GM21423 (cell line): ENCODE results near the gene FMO1.
"Not testable (repeated sequence)": the region's sequence is repeated elsewhere in the genome, so short reads cannot be mapped to it uniquely, and the experiment has no call there.

Source experiments
- ATAC-seq: cut with Tn5 transposase; IDR thresholded peaks from one replicate; pipeline ENCODE4 v1.9.1; 2021; ENCODE audit warnings: mild to moderate bottlenecking, moderate library complexity; ENCODE audit not compliant: unreplicated experiment

Gene FMO1

DNA sequence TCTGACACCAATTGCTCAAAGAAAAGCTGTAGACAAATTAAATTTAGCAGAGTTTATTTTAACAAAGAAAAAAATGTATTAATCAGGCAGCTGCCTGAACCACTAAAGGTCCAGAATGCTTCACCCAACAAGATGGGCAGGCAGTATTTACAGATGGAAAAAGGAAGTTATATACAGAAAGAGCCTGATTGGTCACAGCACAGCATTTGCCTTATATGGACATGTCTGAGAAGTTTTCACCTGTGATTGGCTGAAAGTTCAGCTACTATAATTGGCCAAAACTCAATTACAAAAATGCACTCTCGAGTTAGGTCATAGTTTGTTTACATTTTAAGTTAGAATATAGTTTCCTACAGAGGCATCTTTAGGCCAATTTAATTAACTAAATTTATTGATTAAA is 15.1 kb upstream of the FMO1 start:
- no peak for ATAC-seq

DNA sequence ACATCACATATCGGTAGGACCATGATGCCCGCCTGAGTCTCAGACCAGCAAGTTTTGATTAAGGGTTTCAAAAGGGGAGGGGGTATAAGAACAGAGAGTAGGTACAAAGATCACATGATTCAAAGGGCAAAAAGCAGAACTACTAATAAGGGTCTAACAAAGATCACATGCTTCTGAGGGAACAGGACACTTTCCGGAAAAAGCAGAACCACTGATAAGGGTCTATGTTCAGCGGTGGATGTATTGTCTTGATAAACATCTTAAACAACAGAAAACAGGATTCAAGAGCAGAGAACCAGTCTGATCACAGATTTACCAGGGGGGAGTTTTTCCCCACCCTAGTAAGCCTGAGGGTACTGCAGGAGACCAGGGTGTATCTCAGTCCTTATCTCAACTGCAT is 12.1 kb upstream of the FMO1 start:
- ATAC-seq = not testable (repeated sequence)

DNA sequence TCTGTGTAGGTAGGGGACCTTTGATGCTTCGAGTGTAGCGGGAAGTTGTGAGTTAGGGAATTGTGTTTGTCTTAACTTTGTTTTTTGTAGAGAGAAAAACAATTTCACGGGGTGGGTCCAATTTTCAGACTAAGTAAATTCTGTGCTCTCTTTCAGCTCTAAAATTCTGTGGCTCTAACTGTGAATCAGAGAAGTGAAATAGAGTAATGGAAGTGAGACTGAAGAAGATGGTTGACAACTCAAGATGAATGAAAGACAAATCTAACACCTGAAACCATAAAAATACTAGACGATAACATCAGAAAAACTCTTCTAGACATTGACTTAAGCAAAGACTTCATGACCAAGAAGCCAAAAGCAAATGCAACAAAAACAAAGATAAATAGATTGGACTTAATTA is 4.4 kb upstream of the FMO1 start:
- no peak for ATAC-seq

DNA sequence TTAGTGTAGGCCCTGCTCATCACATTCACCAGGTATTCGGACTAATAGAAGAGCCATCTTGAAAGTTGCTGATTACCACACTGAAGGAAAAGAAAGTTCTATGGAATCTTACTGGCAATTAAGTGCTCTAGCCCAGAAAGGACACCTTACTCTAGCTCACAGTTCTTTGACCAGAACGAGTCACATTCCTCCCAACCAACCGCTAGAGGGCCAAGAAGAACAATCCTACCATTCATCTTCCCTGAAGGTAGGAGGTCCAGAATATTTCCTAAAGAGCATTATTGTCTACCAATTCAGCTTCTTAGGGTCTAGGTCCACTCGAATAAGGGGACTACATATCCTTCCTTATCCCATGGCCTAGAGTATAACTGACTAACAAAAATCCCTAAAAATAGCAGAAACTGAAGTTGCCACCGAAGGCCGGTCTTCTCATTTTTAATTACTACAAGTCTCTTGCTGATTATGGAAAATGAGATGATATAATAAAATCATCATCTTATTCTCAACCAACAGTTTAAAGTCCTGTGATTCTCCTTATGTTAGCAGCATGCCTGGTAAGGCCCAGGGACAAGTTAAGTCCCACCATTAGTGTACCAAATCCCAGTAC is 2.7 kb upstream of the FMO1 start:
- peak; percentile 79 for ATAC-seq

DNA sequence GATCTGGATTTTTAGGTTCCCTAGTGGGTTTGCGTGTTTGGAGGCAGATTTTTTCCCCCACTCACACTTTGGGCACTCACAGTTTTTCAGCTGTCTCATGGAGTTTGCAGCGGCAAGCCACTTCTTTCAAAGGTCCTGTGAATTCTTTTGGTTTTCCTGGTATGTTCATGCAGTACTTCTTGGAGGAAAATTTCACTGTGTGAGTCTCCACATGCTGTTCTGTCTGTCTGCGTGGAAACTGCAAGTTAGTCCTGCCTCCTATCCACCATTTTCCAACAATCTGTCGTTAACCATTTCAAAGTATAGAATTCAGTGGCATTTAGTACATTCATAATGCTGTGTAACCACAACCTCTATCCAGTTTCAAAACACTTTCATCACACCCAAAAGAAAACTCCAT is 793 bp upstream of the FMO1 start:
- ATAC-seq = no peak

DNA sequence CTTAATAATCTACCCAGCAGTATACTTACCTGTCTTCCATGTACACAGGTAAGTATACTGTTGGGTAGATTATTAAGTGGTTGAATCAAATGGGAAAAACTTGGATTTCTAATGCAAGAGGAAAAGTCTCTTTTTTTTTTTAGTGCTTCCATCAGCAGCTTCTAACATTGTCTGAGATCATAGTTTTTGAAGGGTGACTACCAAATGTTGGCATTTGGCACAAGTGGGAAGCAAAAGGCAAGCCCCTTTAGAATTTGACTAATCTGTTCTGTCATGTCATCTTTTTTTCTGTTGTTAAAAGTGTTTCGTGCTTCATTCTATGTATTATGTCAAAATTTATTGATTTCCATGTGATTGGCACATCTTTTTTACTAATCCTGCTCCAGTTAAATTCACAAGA is 547 bp downstream of the FMO1 start:
- ATAC-seq = no peak

DNA sequence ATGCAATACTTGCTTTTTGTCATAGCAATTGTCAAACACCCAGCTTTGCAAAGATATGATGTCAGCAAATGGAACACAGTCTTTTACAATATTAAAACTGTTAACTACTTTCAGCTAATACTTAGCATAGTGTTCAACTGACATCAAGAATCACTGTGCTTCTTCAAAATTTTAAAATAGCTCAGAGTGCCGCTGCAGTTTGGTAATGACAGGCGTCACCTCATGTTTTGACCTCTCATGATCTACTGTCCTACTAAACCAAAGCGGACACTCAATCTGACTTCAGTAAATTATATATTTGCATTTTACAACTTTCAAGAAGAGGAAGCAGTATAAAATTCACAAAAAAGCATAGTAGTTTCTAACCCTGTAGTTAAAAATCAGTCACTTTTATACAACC is 2.0 kb downstream of the FMO1 start:
- no peak for ATAC-seq

DNA sequence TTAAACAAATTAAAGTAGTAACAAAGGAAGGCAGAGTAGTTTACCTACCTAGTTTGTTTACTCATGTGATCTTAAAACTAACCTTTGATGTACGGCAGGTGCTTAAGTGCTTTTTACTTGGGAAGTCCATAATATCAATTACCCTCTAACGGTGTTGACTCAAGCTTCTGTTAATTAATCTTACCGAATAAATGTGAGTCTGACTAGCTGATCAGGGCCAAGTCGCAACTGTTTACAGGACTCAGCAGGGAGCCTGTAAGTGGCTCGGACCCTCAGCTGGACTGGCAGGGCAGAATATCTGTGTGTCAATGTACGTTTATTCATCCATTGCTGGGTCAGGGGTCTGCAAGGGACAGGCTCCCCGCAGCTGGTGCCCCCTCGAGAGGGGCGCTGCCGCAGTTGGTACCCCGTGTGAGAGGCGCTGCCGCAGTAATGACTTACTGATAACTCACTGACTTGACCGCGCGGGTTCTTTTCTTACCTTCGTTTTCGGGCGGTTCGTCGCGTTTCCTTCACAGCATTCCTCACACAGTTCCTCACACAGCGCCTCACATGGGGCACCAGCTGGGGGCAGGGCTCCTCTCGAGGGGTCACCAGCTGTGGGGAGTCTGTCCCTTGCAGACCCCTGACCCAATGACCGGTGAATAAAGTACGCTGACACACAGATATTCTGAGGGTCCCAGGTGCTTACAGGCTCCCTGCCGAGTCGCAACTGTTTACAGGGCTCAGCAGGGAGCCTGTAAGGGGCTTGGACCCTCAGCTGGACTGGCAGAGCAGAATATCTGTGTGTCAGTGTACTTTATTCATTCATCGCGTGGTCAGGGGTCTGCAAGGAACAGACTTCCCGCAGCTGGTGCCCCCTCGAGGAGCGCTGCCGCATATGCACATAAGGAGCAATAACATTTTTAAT is 3.0 kb downstream of the FMO1 start:
- ATAC-seq = no peak

DNA sequence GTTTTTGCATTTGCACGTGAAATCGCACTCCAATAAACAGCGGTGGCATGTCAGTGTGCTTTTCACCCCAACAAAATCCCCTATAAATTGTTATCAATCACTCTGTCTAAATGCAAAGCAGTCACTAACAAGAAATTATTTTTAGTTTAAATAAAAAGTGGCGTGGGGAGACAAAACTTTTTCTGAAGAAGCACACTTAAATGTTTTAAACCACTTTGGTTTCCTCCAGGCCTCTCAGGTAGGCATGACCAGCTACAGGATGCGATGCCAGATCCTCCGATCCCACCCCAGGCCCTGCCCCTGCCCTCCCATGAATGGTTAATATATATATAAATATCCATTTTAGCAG is 3.6 kb downstream of the FMO1 start:
- no peak for ATAC-seq

DNA sequence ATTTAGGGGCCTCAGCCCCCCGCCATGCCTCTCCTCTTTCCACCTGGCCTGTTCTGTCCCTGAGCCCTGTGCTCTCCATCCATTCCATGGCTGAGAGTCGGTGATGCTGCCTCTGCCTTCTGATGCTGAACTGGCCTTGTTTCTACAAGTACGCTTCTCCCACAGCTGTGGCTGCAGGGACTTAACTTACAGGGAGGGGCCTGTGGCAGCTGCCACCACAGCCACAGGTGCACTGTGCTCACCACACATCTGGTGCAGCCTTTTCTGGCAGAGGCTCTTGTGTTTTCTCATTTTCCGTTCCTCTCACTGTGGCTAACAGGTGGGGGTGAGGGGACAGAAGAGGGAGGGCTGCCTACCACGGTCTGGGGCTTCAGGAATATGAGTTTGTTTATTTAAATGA is 4.2 kb downstream of the FMO1 start:
- peak; percentile 96 for ATAC-seq

DNA sequence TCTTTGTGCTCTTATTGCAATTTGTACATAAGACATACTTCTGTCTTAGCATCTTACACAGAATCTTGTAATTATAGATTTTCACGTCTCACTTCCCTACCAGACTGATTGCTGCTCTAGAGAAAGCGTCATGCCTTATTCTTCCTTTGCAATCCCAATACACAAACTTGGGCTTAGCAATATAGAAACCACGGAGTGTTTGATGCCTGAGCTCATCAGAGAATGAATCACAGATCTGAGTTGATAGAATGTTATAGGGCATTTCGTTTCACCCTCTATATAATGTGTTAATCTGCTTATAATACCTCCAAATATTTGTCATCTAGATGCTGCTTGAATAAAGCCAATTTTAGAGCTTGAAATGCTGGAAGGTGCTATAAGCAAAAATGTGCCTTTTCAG is 6.6 kb downstream of the FMO1 start:
- ATAC-seq = no peak

DNA sequence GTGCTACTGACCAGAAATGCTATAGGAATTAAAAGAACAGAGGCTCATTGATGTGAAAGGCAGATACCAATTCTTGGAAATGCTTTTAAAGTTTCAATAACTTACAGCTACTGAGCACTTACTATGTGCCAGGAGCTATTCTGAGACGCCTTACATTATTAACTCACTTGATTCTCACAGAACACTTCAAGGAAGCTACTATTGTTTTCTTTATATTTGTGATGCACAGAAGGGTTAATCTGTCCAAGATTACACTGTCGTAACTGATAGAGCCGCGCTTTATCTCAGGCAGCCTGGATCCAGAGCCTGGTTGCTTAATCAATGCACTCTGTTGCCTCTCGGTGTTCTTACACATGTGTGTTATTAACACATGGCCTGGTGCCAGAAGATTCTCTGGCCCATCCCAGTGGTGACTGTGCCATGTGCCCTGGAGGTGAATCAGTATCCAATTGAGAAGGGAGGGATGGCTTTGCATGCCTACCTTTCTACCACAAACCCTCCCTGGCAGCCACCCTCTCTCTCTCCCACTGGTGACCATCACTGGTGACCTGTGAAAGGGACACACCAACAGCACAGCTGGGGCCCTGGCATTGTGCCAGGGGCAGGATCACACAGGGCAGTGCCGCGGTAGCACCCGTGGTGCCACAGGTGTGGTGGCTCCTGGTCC is 8.8 kb downstream of the FMO1 start:
- no peak for ATAC-seq

DNA sequence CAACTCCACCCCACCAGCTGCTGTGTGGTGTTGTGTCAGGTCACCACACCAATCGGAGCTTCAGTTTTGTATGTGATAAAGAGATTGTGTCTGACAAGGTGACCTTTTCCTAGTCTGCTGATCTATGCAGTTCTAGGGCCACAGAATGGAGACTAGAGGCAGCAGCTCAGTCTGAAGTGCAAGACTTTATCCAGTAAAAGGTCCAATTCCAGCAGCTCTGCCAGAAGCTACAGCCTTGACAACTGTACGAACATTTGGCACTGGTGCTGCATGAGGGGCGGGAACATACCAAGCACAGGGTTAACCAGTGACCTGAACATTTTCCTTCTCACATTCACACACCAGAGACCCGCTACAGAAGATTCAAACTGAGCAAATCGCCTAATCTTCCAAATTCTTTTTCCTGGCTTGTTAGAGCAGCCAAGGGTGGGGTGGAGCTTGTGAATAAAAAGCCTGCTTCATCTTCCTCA is 9.3 kb downstream of the FMO1 start:
- no peak for ATAC-seq

DNA sequence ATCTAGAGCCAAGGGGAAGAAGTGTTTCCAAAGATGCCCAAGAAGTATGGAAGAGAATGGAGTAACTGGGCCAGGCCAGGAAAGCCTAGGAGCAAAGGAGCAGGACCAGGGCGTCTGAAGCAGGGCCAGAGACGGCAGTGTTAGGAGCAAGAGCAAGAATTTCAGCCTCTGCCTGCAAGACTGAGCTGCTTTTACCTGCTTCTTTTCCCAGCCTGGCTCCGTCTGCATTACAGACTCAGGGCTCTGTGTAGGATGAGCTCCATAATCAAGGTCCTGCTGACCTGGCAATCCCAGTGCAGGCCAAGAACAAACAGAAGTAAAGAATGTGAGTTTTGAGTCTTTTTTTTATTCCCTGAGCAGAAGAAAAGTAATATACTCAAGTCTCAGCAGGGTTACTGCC is 10.1 kb downstream of the FMO1 start:
- ATAC-seq = no peak

DNA sequence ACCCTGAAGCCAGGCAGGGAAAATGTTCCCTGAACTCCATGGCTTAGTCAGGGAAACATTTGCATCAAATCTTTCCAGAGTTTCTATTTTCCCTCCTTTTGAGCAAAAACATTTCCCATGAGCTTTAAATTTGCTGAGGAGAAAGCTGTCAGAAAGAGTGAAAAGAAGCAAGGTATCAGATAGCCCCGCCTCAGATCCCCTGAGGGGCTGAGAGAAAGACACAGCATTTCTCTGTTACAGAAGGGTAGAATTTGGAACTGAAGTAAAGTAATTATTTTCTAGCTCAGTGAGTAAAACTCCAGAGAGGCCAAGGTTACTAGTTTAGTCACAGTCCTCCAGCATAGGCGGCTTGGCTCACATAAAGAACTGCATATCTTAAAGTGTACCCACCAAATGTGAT is 10.6 kb downstream of the FMO1 start:
- ATAC-seq = no peak

DNA sequence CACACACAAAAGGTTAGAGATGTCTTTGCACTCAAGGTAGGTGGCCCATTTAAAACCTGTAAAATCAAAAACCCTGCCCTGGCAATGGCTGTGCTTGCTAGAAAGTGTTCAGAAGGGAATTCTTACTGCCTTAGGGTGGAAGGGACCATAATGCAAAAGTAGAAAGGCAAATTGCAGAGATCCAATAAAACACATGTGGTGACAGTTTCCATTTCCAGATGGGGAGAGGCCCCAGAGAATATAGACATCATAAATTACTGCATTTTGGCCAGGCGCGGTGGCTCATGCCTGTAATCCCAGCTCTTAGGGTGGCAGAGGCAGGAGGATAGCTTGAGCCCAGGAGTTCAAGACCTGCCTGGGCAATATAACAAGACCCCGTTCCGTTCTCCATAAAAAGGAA is 13.0 kb downstream of the FMO1 start:
- ATAC-seq = no peak

DNA sequence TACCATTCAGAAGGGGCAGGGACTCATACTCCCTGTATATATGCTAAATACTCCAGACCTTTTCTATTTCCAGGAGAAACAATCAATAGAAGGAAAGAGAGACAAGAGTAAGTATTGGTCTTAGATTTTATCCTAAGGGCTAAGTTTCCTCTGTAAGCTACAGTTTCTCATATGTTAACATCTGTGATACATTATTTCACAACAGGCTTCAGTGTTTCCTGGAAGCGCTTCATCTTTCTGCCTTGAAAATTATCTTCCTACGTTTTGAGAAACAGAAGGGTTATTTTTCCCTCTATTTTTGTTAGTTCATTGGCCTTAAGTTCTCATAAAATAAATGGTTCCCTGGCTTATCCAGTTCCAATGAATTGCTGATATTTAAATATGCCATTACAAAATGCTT is 15.6 kb downstream of the FMO1 start:
- no peak for ATAC-seq

DNA sequence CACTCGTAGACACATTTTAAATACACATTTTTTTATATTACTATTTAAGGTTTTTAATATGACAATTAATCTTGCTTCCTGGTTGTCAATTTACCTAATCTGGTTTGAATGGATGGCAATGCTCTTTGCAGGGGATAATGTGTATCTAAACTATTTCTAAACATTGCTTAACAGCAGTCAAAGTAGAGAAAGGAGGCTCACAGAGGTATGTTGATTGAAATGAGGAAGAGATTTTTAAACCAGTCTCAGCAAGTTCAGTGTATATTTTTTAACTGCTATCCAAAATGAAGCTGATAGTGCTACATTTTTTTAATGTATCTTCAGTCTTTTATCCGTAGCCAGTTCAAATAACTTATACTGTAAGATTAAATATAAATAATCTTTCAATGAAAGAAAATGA is 17.4 kb downstream of the FMO1 start:
- no peak for ATAC-seq

DNA sequence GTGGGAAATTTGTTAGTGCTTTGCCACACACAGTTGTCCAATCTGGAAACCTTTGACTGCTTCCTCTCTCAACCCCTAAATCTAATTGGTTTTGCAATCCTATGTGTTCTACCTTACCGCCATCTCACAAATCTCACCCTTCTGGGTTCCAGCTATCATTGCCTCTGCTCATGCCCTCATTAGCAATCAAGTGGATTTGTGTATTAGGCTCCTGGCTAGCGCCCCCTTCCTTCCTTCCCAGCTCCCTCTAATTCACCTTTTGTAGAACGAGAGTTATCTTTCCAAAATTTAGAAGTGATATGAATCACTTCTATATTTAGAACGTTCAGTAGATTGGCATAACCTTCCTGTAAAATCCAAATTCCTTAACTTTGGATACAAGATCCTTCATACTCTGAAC is 18.6 kb downstream of the FMO1 start:
- no peak for ATAC-seq

DNA sequence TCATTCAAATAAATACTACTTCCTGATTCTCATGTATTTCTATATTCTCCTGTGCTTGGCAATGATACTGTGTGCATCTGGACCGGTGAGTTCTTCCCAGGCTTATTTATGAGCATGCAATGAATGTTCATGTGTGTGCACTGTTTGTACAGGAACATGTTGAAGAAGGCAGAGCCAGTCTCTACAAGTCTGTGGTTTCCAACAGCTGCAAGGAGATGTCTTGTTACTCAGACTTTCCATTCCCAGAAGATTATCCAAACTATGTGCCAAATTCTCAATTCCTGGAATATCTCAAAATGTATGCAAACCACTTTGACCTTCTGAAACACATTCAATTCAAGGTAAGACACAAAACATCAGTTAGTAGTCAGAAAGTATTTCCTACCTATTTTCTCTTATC is 19.1 kb downstream of the FMO1 start:
- ATAC-seq = no peak

DNA sequence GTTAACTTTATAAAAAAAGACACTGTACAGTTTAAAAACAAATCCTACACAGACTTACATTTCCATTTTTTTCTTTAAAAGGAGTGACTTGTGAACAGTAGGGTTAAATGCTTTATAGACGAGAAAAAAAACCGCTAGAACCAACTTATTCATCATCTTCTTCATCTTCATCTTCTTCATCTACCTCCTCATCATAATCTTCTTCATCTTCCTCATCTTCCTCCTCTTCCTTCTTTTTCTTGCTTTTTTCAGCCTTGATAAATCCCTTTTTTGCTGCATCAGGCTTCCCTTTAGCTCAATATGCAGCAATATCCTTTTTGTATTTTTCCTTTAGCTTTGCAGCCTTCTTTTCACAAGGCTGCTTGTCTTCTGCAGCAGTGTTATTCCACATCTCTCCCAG is 22.5 kb downstream of the FMO1 start:
- no peak for ATAC-seq

DNA sequence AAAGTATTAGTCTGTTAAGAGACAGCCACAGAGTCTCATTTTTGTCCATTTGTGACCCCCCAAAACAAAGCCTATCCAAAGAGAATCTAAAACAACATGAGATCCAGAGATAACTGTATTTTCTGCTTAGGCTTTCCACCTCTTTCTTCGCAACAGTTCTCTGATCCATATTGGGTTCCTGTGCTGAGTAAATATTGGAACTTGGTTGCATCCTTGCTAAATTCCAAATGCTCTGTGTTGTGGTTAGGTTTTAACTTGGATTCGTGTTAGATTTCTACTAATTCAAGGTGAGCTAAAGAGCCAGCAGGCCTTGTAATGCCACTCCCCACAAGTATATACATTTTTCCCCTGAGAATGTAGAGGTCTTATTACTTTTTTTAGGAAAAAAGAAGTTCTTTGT is 29.2 kb downstream of the FMO1 start:
- no peak for ATAC-seq
